GM12801 (cell line): ENCODE measurements around the gene GBP5.

Experiments used
- CTCF ChIP-seq: IDR thresholded peaks from one replicate; pipeline ENCODE4 v1.5.1; 2011; ENCODE audit warnings: control low read depth; ENCODE audit not compliant: insufficient read length; ENCODE audit errors: extremely low read depth

GBP5 gene

GRCh38 chr1:89306273-89306672 is 33.6 kb upstream of the GBP5 start:
- no peak for TF ChIP-seq CTCF

DNA sequence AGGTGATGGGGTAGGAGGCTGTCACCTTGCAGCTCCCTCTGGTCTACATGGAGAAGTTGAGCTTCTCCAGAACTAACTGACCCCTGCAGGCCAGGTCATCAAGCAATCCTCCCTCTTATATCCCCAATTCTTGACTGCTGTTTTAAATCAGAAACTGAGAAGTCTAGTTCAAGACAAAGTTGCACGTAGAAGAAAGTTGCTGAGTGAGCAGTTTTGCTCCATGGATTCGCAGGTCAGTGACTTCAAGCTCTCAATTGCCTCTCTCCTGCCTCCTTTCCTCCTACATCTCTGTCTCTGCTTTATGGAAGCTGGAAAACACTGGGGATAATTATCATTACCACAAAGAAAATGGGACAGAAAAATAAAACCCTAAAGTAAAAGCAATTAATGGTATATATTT is 32.8 kb upstream of the GBP5 start:
- TF ChIP-seq CTCF = no peak

GRCh38 chr1:89304572-89305230 is 32.0 kb upstream of the GBP5 start:
- no peak for TF ChIP-seq CTCF

DNA sequence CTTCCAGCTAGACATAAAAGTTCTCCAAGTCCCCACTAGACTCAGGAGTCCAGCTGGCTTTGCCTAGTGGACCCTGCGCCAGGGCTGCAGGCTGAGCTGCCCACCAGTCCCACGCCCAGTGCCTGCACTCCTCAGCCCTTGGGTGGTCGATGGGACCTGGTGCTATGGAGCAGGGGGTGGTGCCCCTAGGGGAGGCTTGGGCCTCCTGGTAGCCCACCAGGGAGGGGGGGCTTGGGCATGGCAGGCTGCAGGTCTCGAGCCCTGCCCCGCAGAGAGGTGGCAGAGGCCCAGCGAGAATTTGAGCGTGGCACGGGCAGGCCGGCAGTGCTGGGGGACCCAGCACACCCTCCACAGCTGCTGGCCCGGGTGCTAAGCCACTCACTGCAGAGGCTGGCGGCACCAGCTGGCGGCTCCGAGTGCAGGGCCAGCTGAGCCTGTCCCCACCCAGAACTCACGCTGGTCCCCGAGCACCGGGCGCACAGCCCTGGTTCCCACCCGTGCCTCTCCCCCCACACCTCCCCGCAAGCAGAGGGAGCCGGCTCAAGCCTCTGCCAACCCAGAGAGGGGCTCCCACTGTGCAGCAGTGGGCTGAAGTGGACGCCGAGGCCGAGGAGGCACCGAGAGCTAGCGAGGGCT is 30.2 kb upstream of the GBP5 start:
- no peak for TF ChIP-seq CTCF

DNA sequence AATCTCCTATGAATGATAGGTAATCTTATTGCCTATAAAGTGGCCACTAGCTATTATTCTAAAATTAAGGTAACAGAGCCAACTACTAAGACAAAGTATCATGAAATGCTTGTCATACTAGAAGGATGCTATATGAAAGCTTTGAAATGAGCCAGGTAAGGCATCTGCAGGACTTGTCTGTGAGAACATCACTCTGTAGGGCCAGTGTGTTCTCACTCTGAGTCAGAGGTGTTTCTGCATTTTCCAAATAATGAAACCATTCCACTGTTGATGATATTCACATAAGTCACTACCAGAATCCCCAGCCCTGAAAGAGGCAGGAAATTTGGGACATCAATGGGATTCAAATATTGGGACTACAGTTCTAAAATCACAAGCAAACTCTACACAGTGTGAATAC is 25.8 kb upstream of the GBP5 start:
- TF ChIP-seq CTCF = no peak

- TF ChIP-seq CTCF = no peak
Measured at GRCh38 chr1:89295187-89295586, 22.5 kb upstream of the GBP5 start.

GRCh38 chr1:89291276-89291675 is 18.6 kb upstream of the GBP5 start:
- no peak for TF ChIP-seq CTCF
